Glomerular visceral epithelial cell (primary cell): ENCODE results near the gene ORC3.
"Not testable (repeated sequence)": the region's sequence is repeated elsewhere in the genome, so short reads cannot be mapped to it uniquely, and the experiment has no call there.

Source experiments
- DNase-seq: peaks from one replicate; pipeline ENCODE4 v3.0.0-alpha.2; 2016; ENCODE audit errors: extremely low spot score

The ORC3 gene

DNA sequence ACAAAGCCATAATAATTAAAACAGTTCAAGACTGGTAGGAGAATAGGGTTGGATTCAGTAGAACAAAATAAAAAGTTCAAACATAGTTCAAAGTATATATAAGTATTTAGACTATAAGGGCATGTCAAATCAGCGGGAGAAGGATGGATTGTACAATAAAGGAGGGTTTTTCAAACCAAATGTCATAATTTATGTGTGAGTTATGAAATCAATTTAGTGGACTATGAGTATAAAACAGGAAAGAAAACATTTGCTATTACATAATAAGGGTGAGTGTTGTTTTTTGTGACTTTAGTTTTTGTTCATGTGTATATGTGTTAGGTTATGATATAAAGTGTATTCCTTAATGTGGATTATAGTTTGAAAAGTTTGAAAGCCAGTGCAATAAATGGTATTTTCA lies 10.6 kb downstream of the ORC3 start:
- DNase-seq = no peak

GRCh38 chr6:87606199-87606598 lies 16.3 kb downstream of the ORC3 start:
- DNase-seq = no peak

DNA sequence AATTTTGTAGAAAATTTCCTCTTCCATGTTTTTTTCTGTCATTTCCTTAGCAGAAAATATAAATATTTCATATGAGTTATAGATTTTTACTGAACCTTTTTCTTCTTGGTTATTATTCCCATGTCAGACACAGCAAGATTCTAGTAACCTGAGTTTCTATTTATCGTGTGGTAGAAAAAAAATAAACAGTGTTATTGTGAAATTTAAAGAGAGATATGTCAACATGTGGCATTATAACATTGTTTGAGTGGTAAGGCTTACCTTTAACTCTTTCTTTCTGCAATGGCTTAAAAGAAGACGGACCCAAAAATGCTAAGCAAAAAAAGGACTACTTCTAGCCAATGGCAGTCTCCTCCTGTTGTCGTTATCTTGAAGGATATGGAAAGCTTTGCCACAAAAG lies 18.9 kb downstream of the ORC3 start:
- DNase-seq = no peak

DNA sequence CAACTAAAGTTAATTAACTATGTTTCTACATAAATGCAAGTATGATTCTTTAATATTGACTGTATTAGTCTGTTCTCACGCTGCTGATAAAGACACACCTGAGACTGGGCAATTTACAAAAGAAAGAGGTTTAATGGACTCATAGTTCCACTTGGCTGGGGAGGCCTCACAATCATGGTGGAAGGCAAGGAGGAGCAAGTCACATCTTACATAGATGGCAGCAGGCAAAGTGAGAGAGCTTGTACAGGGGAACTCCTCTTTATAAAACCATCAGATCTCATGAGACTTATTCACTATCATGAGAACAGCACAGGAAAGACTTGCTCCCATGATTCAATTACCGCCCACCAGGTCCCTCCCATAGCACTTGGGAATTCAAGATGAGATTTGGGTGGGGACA lies 23.1 kb downstream of the ORC3 start:
- not testable (repeated sequence) for DNase-seq

GRCh38 chr6:87617405-87617804 lies 27.5 kb downstream of the ORC3 start:
- no peak for DNase-seq

DNA sequence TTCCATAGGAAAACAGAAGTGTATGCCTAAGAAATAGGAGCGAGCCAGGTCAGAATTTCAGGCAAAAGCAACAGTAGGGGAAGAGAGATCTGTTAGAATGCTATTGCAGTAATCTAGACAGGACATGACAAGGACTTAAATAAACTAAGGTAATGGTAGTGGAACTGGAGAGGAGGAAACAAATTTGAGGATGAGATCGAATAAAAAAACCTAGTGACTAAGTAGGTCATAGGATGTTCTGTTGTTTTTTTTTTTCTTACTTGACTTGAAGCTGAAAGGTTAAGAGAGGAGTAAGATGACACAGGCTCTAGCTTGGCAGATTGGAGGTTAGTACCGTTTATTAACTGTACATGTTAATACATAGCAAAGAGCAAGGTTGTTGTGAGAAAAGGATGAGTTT lies 28.6 kb downstream of the ORC3 start:
- no peak for DNase-seq

DNA sequence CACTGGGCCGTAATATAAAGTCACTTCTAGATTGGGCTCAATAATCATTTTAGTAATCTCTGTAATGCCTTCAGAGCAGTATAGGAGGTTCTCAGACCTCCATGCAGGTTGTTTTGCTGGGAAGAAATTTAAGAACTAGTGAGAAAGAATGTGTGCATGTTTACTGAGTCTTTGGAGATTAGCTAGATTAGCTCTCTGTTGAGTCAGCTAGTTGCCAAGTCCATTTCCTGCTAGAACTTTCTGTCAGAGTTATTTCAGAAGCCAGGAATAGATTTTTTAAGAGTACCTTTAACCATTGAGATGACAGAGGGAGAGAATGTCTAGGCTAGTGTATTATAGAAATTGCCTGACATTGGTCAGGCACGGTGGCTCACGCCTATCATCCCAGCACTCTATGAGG lies 33.3 kb downstream of the ORC3 start:
- DNase-seq = no peak

- DNase-seq = no peak
Observed at GRCh38 chr6:87628424-87628823, 38.5 kb downstream of the ORC3 start.

DNA sequence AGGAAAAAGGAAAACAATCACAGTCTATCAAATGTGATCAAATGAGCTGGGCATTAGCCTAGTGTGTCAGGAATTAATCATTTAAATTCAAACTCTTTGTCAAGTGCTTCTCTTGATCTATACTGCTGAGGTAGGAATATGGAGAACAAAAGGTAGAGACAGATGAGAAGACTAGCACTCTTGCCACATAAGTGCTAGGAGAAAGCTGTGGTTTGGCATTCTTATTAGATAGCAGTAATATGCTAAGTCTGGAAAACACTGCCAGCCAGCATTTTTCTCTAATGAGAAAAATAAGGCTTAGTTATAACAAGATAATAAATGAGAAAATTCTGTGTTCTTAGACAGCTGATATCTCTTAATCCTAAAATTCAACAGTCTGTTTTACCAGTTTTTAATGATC lies 38.9 kb downstream of the ORC3 start:
- no peak for DNase-seq

GRCh38 chr6:87630746-87631145 lies 40.8 kb downstream of the ORC3 start:
- DNase-seq = no peak

DNA sequence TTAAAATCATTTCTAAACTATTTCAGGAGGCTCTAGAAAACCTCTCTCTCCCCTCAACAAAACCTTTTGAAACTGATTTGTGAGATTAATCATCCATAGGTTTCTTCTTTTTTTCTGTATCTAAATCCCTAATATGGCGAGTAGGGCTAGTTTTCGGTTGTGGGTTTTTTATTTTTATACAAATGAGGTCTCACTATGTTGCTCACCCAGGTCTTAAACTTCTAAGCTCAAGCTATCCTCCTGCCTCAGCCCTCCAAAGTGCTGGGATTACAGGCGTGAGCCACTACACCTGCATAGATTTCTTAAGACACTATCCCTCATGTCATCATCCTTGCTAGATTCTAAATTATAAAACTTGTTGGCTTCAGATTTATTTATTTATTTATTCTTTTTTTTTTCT lies 43.9 kb downstream of the ORC3 start:
- no peak for DNase-seq

- no peak for DNase-seq
Observed at GRCh38 chr6:87636315-87636714, 46.4 kb downstream of the ORC3 start.

- no peak for DNase-seq
Observed at GRCh38 chr6:87637106-87637505, 47.2 kb downstream of the ORC3 start.

DNA sequence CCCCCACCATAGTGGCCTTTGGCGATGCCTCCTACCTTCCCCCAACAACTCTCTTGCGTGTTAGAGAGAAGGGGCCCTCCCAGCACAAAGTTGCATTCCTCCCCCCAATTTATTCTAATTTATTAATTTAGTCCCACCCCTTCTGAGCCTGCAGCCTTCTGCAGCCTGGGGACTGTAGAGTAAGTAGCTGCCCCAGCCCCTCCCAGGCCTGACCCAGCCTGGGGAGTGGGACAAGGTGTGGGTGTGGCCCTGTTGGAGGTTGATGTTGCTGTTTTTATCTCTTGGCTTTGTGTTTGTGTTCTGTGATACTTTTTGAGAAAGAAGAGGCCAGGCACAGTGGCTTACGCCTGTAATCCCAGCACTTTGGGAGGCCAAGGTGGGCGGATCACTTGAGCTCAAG lies 49.4 kb downstream of the ORC3 start:
- no peak for DNase-seq

DNA sequence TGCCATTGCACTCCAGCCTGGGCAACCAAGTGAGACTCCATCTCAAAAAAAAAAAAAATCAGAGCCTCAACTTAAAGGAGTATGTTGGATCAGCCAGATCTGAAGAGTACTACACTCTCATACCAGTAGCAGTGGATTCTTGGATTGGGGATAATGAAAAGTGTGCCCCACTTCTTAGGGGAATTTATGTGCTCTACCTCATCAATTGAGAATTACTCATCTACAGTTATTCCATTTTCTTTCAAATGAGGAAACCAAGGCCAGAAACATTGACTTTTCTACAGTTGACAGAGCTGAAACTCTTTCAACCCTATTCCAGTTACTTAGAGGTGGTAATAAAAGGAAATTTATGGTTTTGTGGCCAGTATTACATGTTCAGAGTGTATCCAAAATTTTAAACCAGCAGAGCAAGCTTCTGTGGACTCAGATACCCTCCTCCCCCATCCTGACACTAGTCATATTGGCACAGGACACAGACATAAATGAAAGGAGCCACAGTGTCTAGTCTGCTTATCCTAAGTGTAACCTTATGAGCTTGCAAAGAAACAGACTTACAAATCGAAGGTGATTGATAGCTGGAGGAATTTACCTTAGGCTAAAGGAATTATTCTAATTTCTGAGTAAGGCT lies 51.2 kb downstream of the ORC3 start:
- DNase-seq = no peak

DNA sequence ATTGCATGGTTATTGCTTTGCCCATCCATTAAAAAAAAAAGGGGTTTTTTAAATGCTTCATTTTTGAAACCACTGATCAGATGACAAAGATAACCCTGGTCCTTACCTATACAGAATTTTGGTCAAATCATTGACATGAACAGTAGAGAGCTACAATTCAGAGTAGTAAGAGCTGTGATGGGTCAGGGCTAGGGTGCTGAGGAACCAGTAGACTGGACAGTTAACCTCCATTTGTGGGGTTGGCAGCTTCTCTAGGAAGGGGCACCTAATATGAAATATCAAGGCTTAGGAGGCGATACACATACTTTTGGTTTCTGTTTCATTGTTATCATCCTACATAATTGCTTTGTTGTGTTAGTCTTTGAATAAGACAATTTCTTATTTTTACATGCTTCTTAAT lies 55.1 kb downstream of the ORC3 start:
- no peak for DNase-seq

DNA sequence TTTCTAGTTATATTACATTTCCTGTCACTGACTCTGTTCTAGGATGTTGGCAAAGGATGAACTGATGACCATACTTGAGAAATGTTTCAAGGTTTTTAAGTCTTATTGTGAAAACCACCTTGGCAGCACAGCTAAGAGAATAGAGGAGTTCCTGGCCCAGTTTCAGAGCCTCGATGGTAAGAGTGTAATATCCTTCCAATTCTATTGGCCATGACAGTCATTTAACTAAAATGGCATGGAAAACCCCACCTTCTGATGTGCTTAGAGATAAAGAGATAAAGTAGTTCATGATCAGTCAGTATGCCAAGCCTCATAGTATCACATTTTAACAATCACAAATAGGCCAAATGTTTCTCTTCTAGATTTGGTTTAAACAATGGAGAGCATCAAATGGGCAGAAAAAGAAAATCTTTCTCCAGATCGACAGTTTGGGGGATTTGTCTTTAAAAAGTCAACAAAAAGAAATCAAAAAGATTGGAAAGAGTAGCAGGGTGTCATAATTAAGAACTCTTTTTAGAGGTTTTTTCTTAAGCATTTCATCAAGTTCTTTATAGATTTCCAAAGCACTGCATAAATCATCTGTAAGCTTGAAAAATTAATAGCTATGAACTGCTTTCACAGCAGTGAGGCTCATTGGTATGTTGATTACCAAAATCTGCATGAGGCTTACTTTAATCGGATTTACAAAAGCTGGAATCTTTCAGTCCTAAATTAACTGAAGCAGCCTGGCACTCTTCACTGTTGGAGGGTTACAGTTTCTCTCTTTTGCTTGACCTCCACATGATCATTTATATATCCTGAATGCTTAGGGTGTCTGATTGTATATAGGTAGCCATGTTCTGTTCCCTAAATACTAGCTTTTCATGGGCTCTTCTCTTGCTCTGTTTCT lies 63.4 kb downstream of the ORC3 start:
- no peak for DNase-seq

GRCh38 chr6:87654122-87654521 lies 64.2 kb downstream of the ORC3 start:
- no peak for DNase-seq

GRCh38 chr6:87654875-87655454 lies 65.0 kb downstream of the ORC3 start:
- no peak for DNase-seq

DNA sequence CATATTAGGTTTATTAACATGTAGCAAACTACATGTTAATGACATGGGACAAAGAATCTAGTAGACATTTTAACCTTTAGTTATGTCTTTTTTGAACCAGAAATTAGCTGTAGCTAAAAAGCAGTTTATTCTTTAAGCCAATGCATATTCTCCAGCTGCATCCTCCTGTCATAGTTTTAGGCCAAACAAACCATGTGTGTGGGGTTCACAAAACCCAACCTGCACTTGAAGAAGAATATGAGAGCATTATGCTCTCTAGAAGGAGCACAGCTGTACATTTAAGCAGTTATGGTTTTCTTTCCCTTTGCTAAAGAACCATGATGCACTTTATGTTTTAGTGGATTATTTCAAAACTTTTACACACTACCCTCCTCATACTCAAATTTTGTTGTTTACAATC lies 65.9 kb downstream of the ORC3 start:
- no peak for DNase-seq

DNA sequence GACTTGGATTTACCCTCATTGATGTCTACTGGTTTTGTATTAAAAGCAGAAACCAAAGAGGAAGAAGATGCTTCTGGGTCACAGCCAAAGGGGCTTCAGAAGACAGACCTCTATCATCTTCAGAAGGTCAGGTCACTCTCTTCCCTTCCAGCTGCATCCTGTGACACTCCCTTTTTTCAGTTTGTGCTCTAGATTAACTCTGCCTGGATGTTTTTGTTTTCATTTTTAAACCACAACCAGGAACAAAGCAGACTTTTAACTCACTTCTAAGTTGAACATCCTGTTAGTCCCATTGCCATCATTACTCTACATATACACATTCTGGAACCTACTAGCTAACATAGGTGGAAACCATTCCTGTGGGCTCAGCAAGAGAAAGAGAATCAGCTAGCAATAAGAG lies 66.9 kb downstream of the ORC3 start:
- DNase-seq = no peak

DNA sequence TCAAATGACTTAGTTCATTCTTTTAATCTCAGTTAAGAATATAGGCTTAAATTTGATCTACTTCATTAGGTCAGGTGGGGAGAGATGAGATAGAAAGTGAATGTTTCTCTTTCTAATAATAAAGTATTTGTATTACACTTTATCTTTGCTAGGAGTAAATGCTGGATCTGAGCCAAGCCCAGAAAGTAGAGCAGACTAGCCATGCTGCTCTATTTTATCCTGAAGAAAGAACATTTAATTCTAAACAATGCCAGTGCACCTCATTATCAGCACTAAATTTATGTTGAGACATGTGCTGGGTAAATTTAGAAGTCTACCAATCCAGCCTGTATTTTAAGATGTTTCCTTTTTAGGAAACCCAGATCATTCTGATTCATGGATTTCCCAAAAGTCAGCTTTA lies 68.6 kb downstream of the ORC3 start:
- DNase-seq = no peak

DNA sequence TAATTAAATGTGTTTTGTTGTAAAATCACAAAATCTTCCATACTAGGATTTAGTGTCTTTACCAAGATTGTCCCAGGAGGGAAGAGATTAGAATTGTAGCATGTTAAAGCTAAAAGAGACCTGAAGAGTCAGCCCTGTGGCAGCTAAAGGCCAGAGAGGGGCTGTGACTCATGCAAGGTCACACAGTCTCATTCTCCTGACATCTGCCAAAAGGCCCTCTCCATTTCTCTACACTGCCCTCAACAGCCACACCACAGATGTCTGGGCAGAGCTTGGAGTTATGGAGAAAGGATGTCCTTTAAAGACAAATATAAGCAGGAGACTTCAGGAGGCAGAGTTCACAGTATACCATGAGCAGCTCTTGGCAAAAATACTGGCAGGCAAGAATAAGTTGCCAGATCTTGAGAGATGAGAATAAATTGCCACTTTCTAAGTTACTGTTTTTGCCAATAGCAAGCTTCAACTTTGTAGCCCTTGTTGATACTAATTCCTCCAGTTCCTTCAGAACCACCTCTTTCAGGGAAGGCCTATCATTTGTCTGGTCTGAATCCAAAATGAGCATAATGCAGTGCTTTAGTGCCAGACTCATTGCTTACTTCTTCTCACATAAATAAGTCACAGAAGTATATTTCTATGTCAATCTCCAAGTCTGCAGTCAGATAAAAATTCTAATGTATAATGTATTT lies 70.4 kb downstream of the ORC3 start:
- DNase-seq = peak; percentile 34
